Endodermal cell (in vitro differentiated cells): ENCODE data around the gene CRYBB2. TPM values are rescaled to one million over a fixed set of nuclear protein-coding genes. Genes with fewer than 3 reads are reported as not detected.

Source experiments
- DNase-seq: peaks from one replicate; pipeline ENCODE4 v3.0.0-alpha.2; 2017
- H3K27ac ChIP-seq: 2 replicates; pipeline ENCODE4 v1.5.1; 2013; ENCODE audit warnings: mild to moderate bottlenecking, low read depth, low read length, moderate library complexity
- H3K27me3 ChIP-seq: 2 replicates; pipeline ENCODE4 v1.6.1; 2013; ENCODE audit warnings: mild to moderate bottlenecking, low read length, moderate library complexity; ENCODE audit not compliant: insufficient read depth, control insufficient read depth, poor library complexity, severe bottlenecking
- H3K36me3 ChIP-seq: 2 replicates; pipeline ENCODE4 v1.7.0; 2013; ENCODE audit warnings: mild to moderate bottlenecking, low read length, moderate library complexity; ENCODE audit not compliant: control insufficient read depth, insufficient read depth
- H3K4me1 ChIP-seq: one replicate; pipeline ENCODE4 v1.7.0; 2013; ENCODE audit warnings: low read length; ENCODE audit not compliant: control insufficient read depth, insufficient read depth
- H3K4me3 ChIP-seq: 2 replicates; pipeline ENCODE4 v1.5.1; 2013; ENCODE audit warnings: mild to moderate bottlenecking, low read length, moderate library complexity
- H3K9ac ChIP-seq: 2 replicates; pipeline ENCODE4 v1.6.1; 2013; ENCODE audit warnings: mild to moderate bottlenecking, low read length, moderate library complexity; ENCODE audit not compliant: poor library complexity, severe bottlenecking; ENCODE audit errors: extremely low read depth
- H3K9me3 ChIP-seq: 2 replicates; pipeline ENCODE4 v1.6.1; 2013; ENCODE audit warnings: mild to moderate bottlenecking, low read length, moderate library complexity; ENCODE audit not compliant: control insufficient read depth
- H3K27ac Mint-ChIP-seq: 2 replicates; pipeline ENCODE4 v1.8.0; 2020; ENCODE audit warnings: mixed read lengths
- H3K27me3 Mint-ChIP-seq: 2 replicates; pipeline ENCODE4 v1.8.0; 2021; ENCODE audit warnings: mild to moderate bottlenecking, mixed read lengths; ENCODE audit not compliant: insufficient read depth
- H3K36me3 Mint-ChIP-seq: 2 replicates; pipeline ENCODE4 v1.8.0; 2020; ENCODE audit warnings: low read depth, mixed read lengths
- H3K4me1 Mint-ChIP-seq: 2 replicates; pipeline ENCODE4 v1.8.0; 2020; ENCODE audit warnings: mixed read lengths
- H3K4me3 Mint-ChIP-seq: 2 replicates; pipeline ENCODE4 v1.8.0; 2020; ENCODE audit warnings: mild to moderate bottlenecking, moderate library complexity, mixed read lengths
- H3K9me3 Mint-ChIP-seq: 2 replicates; pipeline ENCODE4 v1.8.0; 2020; ENCODE audit warnings: mild to moderate bottlenecking, mixed read lengths
- WGBS, 2 experiments: methylation state at CpG; one replicate each; pipeline versions ENCODE4 v1.1.5 to v1.1.7; 2013; ENCODE audit warnings: missing lambda C conversion rate in 2 of 2, mixed read lengths in 1 of 2; ENCODE audit not compliant: insufficient coverage in 1 of 2, insufficient read length in 1 of 2; 5-methylcytosine and 5-hydroxymethylcytosine counted together
- total RNA-seq, 2 donors: library from RNA; stranded (reverse); fragmentation: NEBNext Ultra II Directional in 1 of 2; extraction: Animal tissue kit (Norgen Biotek cat#: 25700) in 1 of 2; gene quantifications; 2 replicates in 1 of 2; 3 replicates in 1 of 2; pipeline ENCODE4 v1.2.1, GENCODE V29; 2021
- TF ChIP-seq, protein P1 (sequence below): fragments of 200-600 bp; sonication (generic); conservative IDR thresholded peaks from 2 replicates; pipeline ENCODE4 v1.5.0; 2021; ENCODE audit warnings: antibody characterized with exemption, mild to moderate bottlenecking

The CRYBB2 gene
- total RNA-seq, 2 donors from 2014 or later: not detected

DNA sequence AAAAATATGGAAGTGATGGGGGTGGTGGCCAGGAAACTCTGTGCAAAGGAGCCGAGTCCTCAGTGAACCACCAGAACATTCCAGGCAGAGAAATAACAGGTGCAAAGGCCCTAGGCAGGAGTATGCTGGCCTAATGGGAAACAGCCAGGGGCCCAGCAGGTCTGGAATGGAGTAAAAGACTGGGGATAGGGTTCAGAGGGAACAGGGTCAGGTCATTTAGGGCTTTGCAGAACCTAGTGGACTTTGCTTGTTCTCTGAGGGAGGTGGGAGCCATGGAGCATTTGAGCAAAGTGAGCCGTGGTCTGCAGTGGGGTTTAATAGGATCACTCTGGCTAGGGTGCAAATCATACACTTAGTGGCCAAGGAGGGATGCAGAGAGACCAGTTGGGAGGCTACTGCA, 11.1 kb upstream of the CRYBB2 start:
- Mint-ChIP-seq H3K36me3 (peaks cover 4% of the 10 kb centered on the region), H3K27ac (no peak overlapping the region), H3K4me3 (no peak overlapping the region), H3K27me3 (peaks cover 1% of the 10 kb centered on the region), H3K4me1 (no peaks in the 10 kb centered on the region), H3K9me3 (peaks cover 6% of the 10 kb centered on the region)
- H3K9ac ChIP-seq: no peak overlapping the region
- H3K27me3 ChIP-seq: no peaks in the 10 kb centered on the region
- no peak overlapping the region for H3K27ac ChIP-seq
- TF ChIP-seq, protein P1, sequence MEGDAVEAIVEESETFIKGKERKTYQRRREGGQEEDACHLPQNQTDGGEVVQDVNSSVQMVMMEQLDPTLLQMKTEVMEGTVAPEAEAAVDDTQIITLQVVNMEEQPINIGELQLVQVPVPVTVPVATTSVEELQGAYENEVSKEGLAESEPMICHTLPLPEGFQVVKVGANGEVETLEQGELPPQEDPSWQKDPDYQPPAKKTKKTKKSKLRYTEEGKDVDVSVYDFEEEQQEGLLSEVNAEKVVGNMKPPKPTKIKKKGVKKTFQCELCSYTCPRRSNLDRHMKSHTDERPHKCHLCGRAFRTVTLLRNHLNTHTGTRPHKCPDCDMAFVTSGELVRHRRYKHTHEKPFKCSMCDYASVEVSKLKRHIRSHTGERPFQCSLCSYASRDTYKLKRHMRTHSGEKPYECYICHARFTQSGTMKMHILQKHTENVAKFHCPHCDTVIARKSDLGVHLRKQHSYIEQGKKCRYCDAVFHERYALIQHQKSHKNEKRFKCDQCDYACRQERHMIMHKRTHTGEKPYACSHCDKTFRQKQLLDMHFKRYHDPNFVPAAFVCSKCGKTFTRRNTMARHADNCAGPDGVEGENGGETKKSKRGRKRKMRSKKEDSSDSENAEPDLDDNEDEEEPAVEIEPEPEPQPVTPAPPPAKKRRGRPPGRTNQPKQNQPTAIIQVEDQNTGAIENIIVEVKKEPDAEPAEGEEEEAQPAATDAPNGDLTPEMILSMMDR: no peak
- no peak for DNase-seq
- 88 to 90% methylated on average over 2 of the region's 2 CpGs for WGBS, 2 experiments
- H3K9me3 ChIP-seq: peaks cover 3% of the 10 kb centered on the region
- H3K4me1 ChIP-seq: no peaks in the 10 kb centered on the region
- H3K36me3 ChIP-seq: peaks cover 2% of the 10 kb centered on the region
- H3K4me3 ChIP-seq: no peak overlapping the region

DNA sequence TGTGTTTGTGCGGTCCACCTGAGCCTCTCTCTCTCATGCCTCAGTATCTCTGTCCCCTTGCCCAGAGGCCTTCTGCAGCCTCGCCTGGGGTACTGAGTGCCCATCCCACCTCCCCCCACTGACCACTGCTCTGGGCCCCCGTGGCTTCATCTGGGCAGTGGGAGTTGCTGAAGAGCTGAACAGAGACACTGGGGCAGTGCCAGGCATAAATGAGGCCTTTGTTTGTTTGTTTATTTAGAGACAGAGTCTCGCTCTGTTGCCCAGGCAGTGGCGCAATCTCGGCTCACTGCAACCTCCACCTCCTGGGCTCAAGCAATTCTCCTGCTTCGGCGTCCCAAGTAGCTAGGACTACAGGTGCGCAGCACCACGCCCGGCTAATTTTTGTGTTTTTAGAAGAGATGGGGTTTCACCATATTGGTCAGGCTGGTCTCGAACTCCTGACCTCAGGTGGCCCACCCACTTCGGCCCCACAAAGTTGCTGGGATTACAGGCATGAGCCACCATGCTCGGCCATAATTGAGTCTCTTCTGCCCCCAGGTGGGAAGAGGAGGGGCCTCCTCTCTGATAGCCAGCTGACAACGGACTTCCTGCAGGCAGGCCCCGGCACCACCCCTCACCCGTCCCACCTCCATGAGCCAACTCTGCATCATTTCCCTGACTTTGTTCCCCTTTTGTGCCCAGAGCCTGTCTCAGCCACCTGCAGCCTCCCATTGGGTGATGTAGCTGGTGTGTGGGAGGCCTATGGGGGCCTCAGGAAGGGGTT, 10.5 kb upstream of the CRYBB2 start:
- 89 to 90% methylated on average over 11 to 16 of the region's 17 CpGs for WGBS, 2 experiments
- Mint-ChIP-seq H3K36me3 (peaks cover 8% of the 10 kb centered on the region), H3K27ac (no peak overlapping the region), H3K27me3 (peaks cover 2% of the 10 kb centered on the region), H3K9me3 (peaks cover 12% of the 10 kb centered on the region), H3K4me3 (no peak overlapping the region), H3K4me1 (no peaks in the 10 kb centered on the region)
- Histone ChIP-seq H3K27me3 (no peaks in the 10 kb centered on the region), H3K4me3 (no peak overlapping the region), H3K9me3 (peaks cover 9% of the 10 kb centered on the region), H3K9ac (no peak overlapping the region), H3K36me3 (no peaks in the 10 kb centered on the region), H3K27ac (no peak overlapping the region), H3K4me1 (no peaks in the 10 kb centered on the region)
- TF ChIP-seq, protein P1: no peak
- DNase-seq: peak; percentile 62

DNA sequence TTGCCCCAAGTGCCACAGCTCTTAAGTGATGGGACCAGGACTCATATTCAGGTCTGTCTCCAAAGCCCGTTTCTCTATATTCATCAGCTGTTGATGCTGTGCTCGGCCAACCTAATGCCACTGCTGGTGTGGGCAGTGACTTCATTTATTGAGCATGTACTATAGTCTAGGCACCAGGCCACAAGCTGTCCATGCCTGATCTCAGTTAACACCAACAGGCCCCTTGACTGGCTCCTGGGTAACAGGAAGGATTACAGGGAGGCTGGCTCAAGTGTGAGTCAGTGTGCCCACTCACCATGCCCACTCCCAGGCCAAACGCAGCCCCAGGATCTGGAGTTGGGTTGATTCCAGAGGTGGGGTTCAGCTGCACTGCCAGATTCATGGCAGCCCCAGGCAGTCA, 8.6 kb upstream of the CRYBB2 start:
- Mint-ChIP-seq H3K36me3 (peaks cover 5% of the 10 kb centered on the region), H3K4me3 (no peak overlapping the region), H3K27ac (no peak overlapping the region), H3K4me1 (no peaks in the 10 kb centered on the region), H3K27me3 (peaks cover 3% of the 10 kb centered on the region), H3K9me3 (peaks cover 26% of the 10 kb centered on the region)
- Histone ChIP-seq H3K27me3 (no peaks in the 10 kb centered on the region), H3K4me3 (no peak overlapping the region), H3K9me3 (peaks cover 23% of the 10 kb centered on the region), H3K9ac (no peak overlapping the region), H3K27ac (no peak overlapping the region), H3K36me3 (no peaks in the 10 kb centered on the region), H3K4me1 (no peaks in the 10 kb centered on the region)
- DNase-seq: no peak
- TF ChIP-seq, protein P1: no peak
- 88 to 100% methylated on average over 2 to 3 of the region's 3 CpGs for WGBS, 2 experiments
